HepG2 (cell line): ENCODE results near the gene MISP3. TPM values are rescaled to one million over a fixed set of nuclear protein-coding genes. Genes with fewer than 3 reads are reported as not detected.

Experiments
- ATAC-seq: fragments of 200-7000 bp; cut with Tn5 transposase; 3 replicates; pipeline ENCODE4 v1.9.1; 2020; ENCODE audit warnings: mild to moderate bottlenecking, moderate library complexity
- BruUV-seq: library from RNA; stranded (reverse); fragments of 400-500 nt; replicated peaks from 2 replicates; lab custom pipeline; 2021; lab: Mats Ljungman, UMichigan
- CTCF ChIA-PET: fragments of 300-600 bp; formaldehyde crosslinking; extraction: SDS; loops from one replicate; lab custom pipeline; 2021; ENCODE audit warnings: low total read pairs, inconsistent platforms, low intra/inter-chr PET ratio; lab: Yijun Ruan, JAX
- POLR2A ChIA-PET: fragments of 350-600 bp; sonication (Branson Sonifier 250); formaldehyde crosslinking; loops from one replicate; lab custom pipeline; 2020; ENCODE audit warnings: antibody characterized with exemption, inconsistent platforms; lab: Yijun Ruan, JAX
- DNase-seq: peaks from one replicate; pipeline ENCODE4 v3.0.0-alpha.2; 2015; ENCODE audit warnings: low spot score
- FAIRE-seq: peaks from 3 replicates; lab custom pipeline; 2011; peaks lifted over from hg19 to GRCh38; lab: Jason Lieb, UNC
- H2AFZ ChIP-seq: one replicate; pipeline ENCODE4 v1.6.1; 2011; ENCODE audit warnings: low read length, inconsistent platforms
- H3K27ac ChIP-seq: fragments of 300-600 bp; 3 replicates; pipeline ENCODE4 v1.8.0; 2011; ENCODE audit warnings: mixed run types, mild to moderate bottlenecking, mixed read lengths, low read length, inconsistent platforms; ENCODE audit not compliant: insufficient read depth; ENCODE audit errors: extremely low read length
- H3K27me3 ChIP-seq, 2 experiments: fragments of 200-600 bp in 1 of 2; 2 replicates in 1 of 2; 3 replicates in 1 of 2; pipeline versions ENCODE4 v1.6.0 to v1.8.0; 2011; ENCODE audit warnings: low read length in 2 of 2, mild to moderate bottlenecking in 2 of 2, moderate library complexity in 2 of 2, inconsistent platforms in 1 of 2; ENCODE audit not compliant: insufficient read depth in 2 of 2, control insufficient read depth in 1 of 2
- H3K36me3 ChIP-seq, 2 experiments: fragments of 200-600 bp in 1 of 2; replicated peaks in 1 of 2; 2 replicates in 1 of 2; 3 replicates in 1 of 2; pipeline versions ENCODE4 v1.5.1 to v1.8.0; 2011; ENCODE audit warnings: low read length in 2 of 2, inconsistent platforms in 1 of 2; ENCODE audit not compliant: insufficient read depth in 2 of 2, control insufficient read depth in 1 of 2
- H3K4me1 ChIP-seq: 2 replicates; pipeline ENCODE4 v1.5.1; 2012; ENCODE audit warnings: low read length, inconsistent platforms; ENCODE audit not compliant: insufficient read depth
- H3K4me2 ChIP-seq: 2 replicates; pipeline ENCODE4 v1.6.0; 2011; ENCODE audit warnings: low read depth, low read length, inconsistent platforms
- H3K4me3 ChIP-seq, 3 experiments: fragments of 200-600 bp in 1 of 3; sonication (generic), shearing (Covaris generic) in 1 of 3; replicated peaks in 1 of 3; 2 replicates each; pipeline ENCODE4 v1.5.1; 2011 to 2016; ENCODE audit warnings: low read length in 3 of 3, inconsistent platforms in 2 of 3, low read depth in 2 of 3, mild to moderate bottlenecking in 2 of 3, control low read depth in 1 of 3, mixed read lengths in 1 of 3; ENCODE audit not compliant: insufficient read depth in 1 of 3
- H3K79me2 ChIP-seq: one replicate; pipeline ENCODE4 v1.6.1; 2011; ENCODE audit warnings: low read length, inconsistent platforms; ENCODE audit not compliant: insufficient read depth
- H3K9ac ChIP-seq: 2 replicates; pipeline ENCODE4 v1.6.0; 2011; ENCODE audit warnings: mild to moderate bottlenecking, low read depth, low read length, inconsistent platforms; ENCODE audit not compliant: insufficient read depth
- H3K9me3 ChIP-seq: 2 replicates; pipeline ENCODE4 v1.5.1; 2012; ENCODE audit warnings: mild to moderate bottlenecking, low read length
- H4K20me1 ChIP-seq: 2 replicates; pipeline ENCODE4 v1.6.0; 2011; ENCODE audit warnings: inconsistent platforms, mild to moderate bottlenecking, low read length, moderate library complexity; ENCODE audit not compliant: insufficient read depth
- STAT5B ChIP-seq: sonication (generic); formaldehyde crosslinking; IDR thresholded peaks from 2 replicates; pipeline ENCODE4 v1.4.0; 2020; ENCODE audit warnings: missing genetic modification reagents
- YEATS4 ChIP-seq: sonication (generic); formaldehyde crosslinking; IDR thresholded peaks from 2 replicates; pipeline ENCODE4 v1.4.0; 2020; ENCODE audit warnings: missing genetic modification reagents, borderline replicate concordance
- ZBTB38 ChIP-seq: sonication (generic); formaldehyde crosslinking; IDR thresholded peaks from 2 replicates; pipeline ENCODE4 v1.5.1; 2020; ENCODE audit warnings: mild to moderate bottlenecking, missing genetic modification reagents
- ZKSCAN1 ChIP-seq: fragments of 150-350 bp; IDR thresholded peaks from 2 replicates; pipeline ENCODE4 v1.6.1; 2014; ENCODE audit warnings: low read length
- ZNF557 ChIP-seq: sonication (generic); formaldehyde crosslinking; IDR thresholded peaks from 2 replicates; pipeline ENCODE4 v1.4.0; 2020; ENCODE audit warnings: missing genetic modification reagents
- WGBS: methylation state at CpG from one replicate; pipeline ENCODE4 v1.1.6; 2017; ENCODE audit warnings: low lambda C conversion rate; 5-methylcytosine and 5-hydroxymethylcytosine counted together
- in situ Hi-C: cut with HindIII; loops from 2 replicates; pipeline ENCODE4 v1.10.0; 2017; ENCODE audit warnings: low pct_unique_long_range_greater_than_20kb; ENCODE audit not compliant: extremely low pct_ligation_motif_present
- intact Hi-C: fragments of 100-400 bp; cut with micrococcal nuclease; formaldehyde crosslinking; loops from one replicate; pipeline ENCODE4 v1.10.0; 2022; ENCODE audit not compliant: unreplicated experiment
- polyA plus RNA-seq, 8 experiments: library from polyadenylated mRNA; depleted of rRNA in 3 of 8; stranded (reverse) in 7 of 8; unstranded in 1 of 8; fragments of >200 nt; fragmentation: Illumina TruSeq in 4 of 8; extraction: Trizol in 4 of 8; gene quantifications; 2 replicates each; pipeline versions ENCODE4 v1.2.1 to v1.2.3, GENCODE V29; 2011 to 2016; ENCODE audit warnings: low read depth in 4 of 8, missing spikeins in 1 of 8, mixed read lengths in 1 of 8; ENCODE audit not compliant: insufficient read depth in 1 of 8
- total RNA-seq, 5 experiments: library from RNA; depleted of rRNA; stranded (reverse); fragments of >200 nt; fragmentation: Illumina TruSeq; extraction: Trizol; gene quantifications; 2 replicates each; pipeline ENCODE4 v1.2.3, GENCODE V29; 2016; ENCODE audit warnings: low read depth in 1 of 5

Gene MISP3
- total and polyA plus RNA-seq, 2 of the 13 experiments (the other 11 are each of a cell fraction or from before 2014, with no cell fraction given), result 2.5 to 5.4 TPM

GRCh38 chr19:14086098-14086497, 13.5 kb downstream of the MISP3 start:
- Histone ChIP-seq H4K20me1 (no peaks in the 10 kb centered on the region), H3K79me2 (peaks cover 4% of the 10 kb centered on the region), H3K27ac (no peak overlapping the region), H3K4me2 (peak overlapping the region; percentile 65; the same call in 1 of the 2 replicates), H3K27me3 (no peaks in the 10 kb centered on the region), H3K4me1 (peaks cover 52% of the 10 kb centered on the region), H2AFZ (no peak overlapping the region), H3K9me3 (no peaks in the 10 kb centered on the region), H3K4me3 (peak overlapping the region; percentile 52 to 64 (median 54); a peak in 3 of 6 replicates), H3K9ac (0 out of 2 replicates have a peak overlapping the region, but pooled peaks have one; percentile 22), H3K36me3 (peaks cover 4 to 8% of the 10 kb centered on the region in 2 experiments; a peak in 2 of 5 replicates)
- WGBS, result 76% methylated on average over 5 of the region's 5 CpGs
- FAIRE-seq (no peak), DNase-seq (no peak), ATAC-seq (no peak)
- in situ Hi-C loops, result no loop called here
- ChIA-PET CTCF (no interaction called here), POLR2A (interaction anchor here (1.0 kb wide), 1 partner anchor 51 kb away, joined by 3 read pairs; the partner anchor contains the start of gene ASF1B)
- intact Hi-C loops, result no loop called here
- no TSS peak for BruUV-seq
- TF ChIP-seq STAT5B (CRISPR knock-in tag), result no peak
- TF ChIP-seq ZKSCAN1, result peak; percentile 76
- peak; percentile 12; the same call in 1 of the 2 replicates for TF ChIP-seq YEATS4 (CRISPR knock-in tag)
- TF ChIP-seq, all 625 proteins: peak for 2

- intact Hi-C loops (no loop called here), in situ Hi-C loops (no loop called here)
- POLR2A ChIA-PET, result no interaction called here
- Histone ChIP-seq H3K9me3 (peaks cover 6% of the 10 kb centered on the region; the same call in 1 of the 2 replicates), H3K27me3 (no peaks in the 10 kb centered on the region), H3K27ac (no peak overlapping the region), H2AFZ (no peak overlapping the region)
- no peak for FAIRE-seq
- CTCF ChIA-PET, result interaction anchor here (0.7 to 1.7 kb wide), 4 partner anchors 14 to 209 kb away, joined by 4 to 5 read pairs (median 4); no protein-coding TSS in a partner anchor
- TF ChIP-seq ZBTB38 (peak; percentile 50; the same call in 1 of the 2 replicates), ZNF557 (CRISPR knock-in tag) (no peak)
- TF ChIP-seq, all 625 proteins: peak for 1
- Histone ChIP-seq H3K36me3 (peaks cover 4 to 8% of the 10 kb centered on the region in 2 experiments; a peak in 2 of 5 replicates), H3K9ac (peak overlapping the region; percentile 59; the same call in 1 of the 2 replicates), H3K4me3 (peak overlapping the region; percentile 58 to 83 (median 76); a peak in 5 of 6 replicates), H3K4me1 (peaks cover 42% of the 10 kb centered on the region), H3K4me2 (peak overlapping the region; percentile 67), H4K20me1 (no peaks in the 10 kb centered on the region), H3K79me2 (peaks cover 4% of the 10 kb centered on the region)
- ATAC-seq (no peak), DNase-seq (no peak)
- BruUV-seq, result TSS peak; percentile 57
- 94% methylated on average over 30 of the region's 30 CpGs for WGBS
These were observed 16.2 kb downstream of the MISP3 start for GRCh38 chr19:14088634-14089411.
